Right lobe of liver (tissue), 6 donors: Measurements from ENCODE around the gene FBXO7. TPM values are rescaled to one million over a fixed set of nuclear protein-coding genes. Genes with fewer than 3 reads are reported as not detected.

ENCODE experiments used
- ATAC-seq, 4 donors: fragments of 200-7000 bp; cut with Tn5 transposase; one replicate each; pipeline ENCODE4 v1.9.1; 2020; ENCODE audit warnings: mild to moderate bottlenecking in 4 of 4, moderate library complexity in 4 of 4
- DNase-seq, 3 donors: peaks; one replicate each; pipeline ENCODE4 v3.0.0-alpha.2; 2020
- H3K27ac ChIP-seq, 3 donors: fragments of 200-600 bp; one replicate each; pipeline ENCODE4 v1.8.0; 2022
- H3K27me3 ChIP-seq, 2 donors: fragments of 200-600 bp; one replicate each; pipeline ENCODE4 v1.8.0; 2022
- H3K36me3 ChIP-seq, 4 donors: fragments of 200-600 bp; sonication (generic) in 1 of 4; one replicate each; pipeline versions ENCODE4 v1.5.1 to v1.8.0; 2017 to 2022; ENCODE audit warnings: control low read depth in 1 of 4
- H3K4me1 ChIP-seq, 4 donors: fragments of 200-600 bp; sonication (generic) in 1 of 4; one replicate each; pipeline versions ENCODE4 v1.5.1 to v1.8.0; 2017 to 2022; ENCODE audit warnings: control low read depth in 1 of 4
- H3K4me3 ChIP-seq, 3 donors: fragments of 200-600 bp; one replicate each; pipeline ENCODE4 v1.8.0; 2022
- H3K9me3 ChIP-seq, 4 donors: fragments of 200-600 bp; sonication (generic) in 1 of 4; one replicate each; pipeline versions ENCODE4 v1.5.1 to v1.8.0; 2017 to 2022; ENCODE audit warnings: control low read depth in 1 of 4
- POLR2A ChIP-seq: fragments of 450-650 bp; IDR thresholded peaks from one replicate; pipeline ENCODE4 v1.6.1; 2017; ENCODE audit warnings: antibody characterized with exemption, mild to moderate bottlenecking
- WGBS: methylation state at CpG from one replicate; pipeline ENCODE4 v1.1.6; 2018; ENCODE audit warnings: low coverage, low lambda C conversion rate; ENCODE audit not compliant: insufficient coverage; ENCODE audit errors: missing lambda C conversion rate; 5-methylcytosine and 5-hydroxymethylcytosine counted together
- intact Hi-C, 2 donors: fragments of 100-400 bp; cut with DNase I; formaldehyde crosslinking; loops; one replicate each; pipeline versions ENCODE4 v1.11.2 to v1.14.1; 2022
- total RNA-seq, 6 experiments: library from RNA; depleted of rRNA in 2 of 6; stranded (reverse); fragments of >200 nt in 2 of 6; fragmentation: NEBNext Ultra II Directional in 3 of 6; extraction: Animal tissue kit (Norgen Biotek cat#: 25700) in 3 of 6; gene quantifications; one replicate each; pipeline versions ENCODE4 v1.1.0 to v1.2.4, GENCODE V29; 2016 to 2023
- TF ChIP-seq, protein P1 (sequence below), 4 donors: fragments of 200-600 bp in 3 of 4; fragments of 450-650 bp in 1 of 4; IDR thresholded peaks; one replicate each; pipeline versions ENCODE4 v1.5.1 to v1.8.0; 2016 to 2022; ENCODE audit warnings: antibody characterized with exemption in 4 of 4, mild to moderate bottlenecking in 2 of 4
- donor health status: DM: no; HTN: yes; CAD: no.
- donor health status: DM: no; HTN: no; CAD: no.
- donor health status: DM: no; HTN: no; CAD: no.
- donor health status: DM: no; HTN: yes; CAD: no.
- donor health status: DM: no; HTN: yes; CAD: no.

The FBXO7 gene
- total RNA-seq, 6 experiments from 2014 or later: 37.7 to 100 (median 52.5) TPM

DNA sequence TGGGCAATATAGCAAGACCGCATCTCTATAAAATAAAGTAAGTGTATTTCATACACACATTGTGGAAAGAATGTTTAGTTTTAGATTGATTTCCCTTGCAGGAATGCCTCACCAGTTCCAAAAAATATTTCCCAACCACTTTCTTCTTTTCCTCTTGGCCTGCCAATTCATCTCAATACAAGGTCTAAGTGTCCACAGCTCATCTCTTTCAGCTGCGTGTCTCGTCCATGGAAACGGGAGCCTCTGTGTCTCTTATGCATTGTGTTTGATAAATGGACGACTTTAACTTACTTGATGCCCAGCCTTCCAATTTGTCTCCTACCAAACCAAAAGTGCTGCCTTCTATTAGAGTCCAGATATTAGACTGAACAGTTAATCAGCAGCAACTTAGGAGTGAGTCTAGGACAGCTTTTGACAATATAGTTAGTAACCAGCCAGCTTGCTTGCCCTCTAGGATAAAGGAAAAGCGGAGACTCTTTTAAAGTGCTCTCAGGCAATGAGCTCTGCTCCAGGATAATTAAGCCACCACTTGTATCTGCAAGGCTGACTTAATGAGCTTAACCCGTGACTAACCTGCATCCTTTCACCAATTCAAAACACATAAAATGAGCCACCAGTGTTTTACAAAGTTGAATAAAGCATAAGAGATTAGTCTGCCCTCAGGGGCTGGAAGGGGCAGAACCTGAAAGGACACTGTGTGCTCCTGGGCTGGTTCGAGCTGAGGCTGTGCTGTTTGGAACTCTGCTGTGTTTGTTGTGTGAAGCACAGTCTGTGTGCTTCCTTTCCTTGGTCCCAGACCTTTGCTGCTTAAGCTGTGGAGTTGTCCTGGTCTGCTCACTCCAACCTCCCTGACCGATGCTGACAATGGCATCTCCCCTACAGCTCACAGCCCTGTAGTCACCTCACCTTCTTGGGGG, 27.5 kb downstream of the FBXO7 start:
- intact Hi-C loops: no loop called here
- peak in 3 of 4 donors; percentile 18 to 55 (median 33) for ATAC-seq

GRCh38 chr22:32509045-32509444, 34.4 kb downstream of the FBXO7 start:
- peaks cover 0 to 17% (median 3%) of the 10 kb centered on the region in 4 donors for H3K4me1 ChIP-seq
- intact Hi-C loops: no loop called here
- H3K9me3 ChIP-seq: no peaks in the 10 kb centered on the region
- no peak overlapping the region for H3K4me3 ChIP-seq
- no peak for ATAC-seq
- TF ChIP-seq, protein P1, sequence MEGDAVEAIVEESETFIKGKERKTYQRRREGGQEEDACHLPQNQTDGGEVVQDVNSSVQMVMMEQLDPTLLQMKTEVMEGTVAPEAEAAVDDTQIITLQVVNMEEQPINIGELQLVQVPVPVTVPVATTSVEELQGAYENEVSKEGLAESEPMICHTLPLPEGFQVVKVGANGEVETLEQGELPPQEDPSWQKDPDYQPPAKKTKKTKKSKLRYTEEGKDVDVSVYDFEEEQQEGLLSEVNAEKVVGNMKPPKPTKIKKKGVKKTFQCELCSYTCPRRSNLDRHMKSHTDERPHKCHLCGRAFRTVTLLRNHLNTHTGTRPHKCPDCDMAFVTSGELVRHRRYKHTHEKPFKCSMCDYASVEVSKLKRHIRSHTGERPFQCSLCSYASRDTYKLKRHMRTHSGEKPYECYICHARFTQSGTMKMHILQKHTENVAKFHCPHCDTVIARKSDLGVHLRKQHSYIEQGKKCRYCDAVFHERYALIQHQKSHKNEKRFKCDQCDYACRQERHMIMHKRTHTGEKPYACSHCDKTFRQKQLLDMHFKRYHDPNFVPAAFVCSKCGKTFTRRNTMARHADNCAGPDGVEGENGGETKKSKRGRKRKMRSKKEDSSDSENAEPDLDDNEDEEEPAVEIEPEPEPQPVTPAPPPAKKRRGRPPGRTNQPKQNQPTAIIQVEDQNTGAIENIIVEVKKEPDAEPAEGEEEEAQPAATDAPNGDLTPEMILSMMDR (IDR thresholded peaks at IDR 0.05): no peak
- no peak for TF ChIP-seq POLR2A
- H3K27me3 ChIP-seq: no peaks in the 10 kb centered on the region
- 94% methylated on average over 6 of the region's 7 CpGs for WGBS
- no peak overlapping the region for H3K27ac ChIP-seq
- H3K36me3 ChIP-seq: no peaks in the 10 kb centered on the region
- no peak for DNase-seq

More for the DNA sequence above, 27.5 kb downstream of the FBXO7 start:
- TF ChIP-seq, protein P1 (IDR thresholded peaks at IDR 0.05): no peak
- TF ChIP-seq POLR2A: no peak
- DNase-seq: no peak
- Histone ChIP-seq H3K4me3 (no peak overlapping the region), H3K27me3 (no peaks in the 10 kb centered on the region), H3K4me1 (peaks cover 0 to 5% (median 0%) of the 10 kb centered on the region in 4 donors), H3K9me3 (no peaks in the 10 kb centered on the region), H3K36me3 (peaks cover 0 to 26% (median 7%) of the 10 kb centered on the region in 4 donors), H3K27ac (no peak overlapping the region)
- 44% methylated on average over 8 of the region's 9 CpGs for WGBS

DNA sequence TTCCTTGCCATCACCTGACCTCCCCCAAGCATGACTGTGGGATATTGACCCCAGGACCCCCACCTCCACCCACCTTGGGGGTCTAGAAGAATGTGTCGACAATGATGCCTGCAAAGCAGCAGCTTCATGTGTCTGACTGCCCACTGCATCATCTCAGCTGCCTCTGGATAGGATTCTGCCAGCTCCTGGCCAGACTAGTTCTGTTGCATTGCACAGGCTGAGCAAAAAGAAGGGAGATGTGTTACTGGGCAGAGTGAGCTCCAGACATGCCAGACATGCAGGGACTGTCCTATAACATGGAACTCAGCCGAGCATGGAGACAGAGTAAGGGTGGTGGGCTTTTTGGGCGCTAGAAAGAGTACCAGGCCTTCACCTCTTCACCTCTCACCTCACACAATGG, 36.7 kb downstream of the FBXO7 start:
- no peak for DNase-seq
- H3K4me3 ChIP-seq: no peak overlapping the region
- 83% methylated on average over 2 of the region's 3 CpGs for WGBS
- peak overlapping the region in 1 of 3 donors; percentile 48 for H3K27ac ChIP-seq
- intact Hi-C loops: no loop called here
- no peak for ATAC-seq
- H3K4me1 ChIP-seq: peaks cover 0 to 17% (median 3%) of the 10 kb centered on the region in 4 donors
- TF ChIP-seq, protein P1 (IDR thresholded peaks at IDR 0.05): no peak
- TF ChIP-seq POLR2A: no peak
- H3K36me3 ChIP-seq: no peaks in the 10 kb centered on the region
- no peaks in the 10 kb centered on the region for H3K9me3 ChIP-seq
- H3K27me3 ChIP-seq: no peaks in the 10 kb centered on the region

- Histone ChIP-seq H3K4me1 (peaks cover 0 to 17% (median 3%) of the 10 kb centered on the region in 4 donors), H3K4me3 (no peak overlapping the region), H3K9me3 (no peaks in the 10 kb centered on the region), H3K27me3 (no peaks in the 10 kb centered on the region), H3K36me3 (no peaks in the 10 kb centered on the region), H3K27ac (peak overlapping the region in 2 of 3 donors; percentile 48 to 51)
- intact Hi-C loops: no loop called here
- TF ChIP-seq POLR2A: no peak
- TF ChIP-seq, protein P1 (IDR thresholded peaks at IDR 0.05): no peak
- 90% methylated on average over 2 of the region's 2 CpGs for WGBS
- no peak for DNase-seq
- peak; percentile 16 to 59 (median 46) for ATAC-seq
Observed at GRCh38 chr22:32511776-32512175, 37.2 kb downstream of the FBXO7 start.
